ENCODE measurements around the gene CDK16.

Gene CDK16

DNA sequence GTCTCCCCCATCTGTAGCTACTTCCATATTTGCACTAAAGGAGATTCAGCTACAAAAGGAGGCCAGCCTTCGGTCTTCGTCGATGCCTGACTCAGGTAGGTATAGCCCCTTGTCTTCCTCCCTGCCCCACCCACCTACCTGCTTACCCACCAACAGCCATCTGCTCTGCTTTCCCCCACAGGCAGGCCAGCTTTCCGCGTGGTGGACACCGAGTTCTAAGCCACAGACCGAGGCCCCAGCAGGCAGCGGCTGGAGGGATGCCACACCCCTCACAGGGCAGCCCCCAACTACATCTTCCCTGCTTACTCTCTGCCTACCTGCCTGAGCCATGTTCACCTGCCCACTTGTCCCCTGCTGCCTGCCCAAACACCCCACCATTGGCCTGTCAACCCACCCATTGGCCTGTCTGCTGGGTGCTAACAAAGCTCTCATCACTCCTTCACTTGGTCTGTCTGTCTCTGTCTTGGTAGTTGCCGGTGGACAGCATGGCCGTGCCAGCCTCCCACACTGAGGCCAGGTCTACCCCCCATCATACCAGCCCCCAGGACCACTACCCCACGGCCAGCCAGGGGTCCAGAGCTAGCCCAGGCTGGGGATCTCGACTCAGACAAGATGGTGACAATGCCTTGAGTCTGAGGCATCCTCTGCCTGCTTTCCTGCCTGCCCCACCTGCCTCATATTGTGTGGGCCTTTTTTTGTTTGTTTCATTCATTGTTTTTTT lies 10.2 kb downstream of the CDK16 start:
- DNase-seq (ENCODE audit: low spot score): no peak

DNA sequence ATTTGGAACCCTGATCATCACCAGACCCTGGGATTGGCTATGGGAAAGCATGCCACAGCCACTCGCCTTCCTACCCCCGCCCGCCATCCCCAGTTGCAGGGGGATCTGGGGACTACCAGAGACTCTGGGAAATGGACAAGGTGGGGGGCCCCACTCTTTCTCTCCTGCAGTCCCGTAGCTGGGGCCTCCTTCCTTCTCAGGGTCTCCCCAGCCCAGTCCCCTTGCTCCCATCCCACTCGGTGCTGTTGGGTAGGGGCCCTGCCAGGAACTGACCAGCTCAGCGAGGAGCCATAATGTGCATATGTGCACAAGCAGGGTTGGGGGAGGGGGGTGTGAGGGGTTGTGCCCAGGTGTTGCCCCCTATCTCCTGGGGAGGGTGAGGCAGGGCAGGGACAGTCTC lies 10.9 kb downstream of the CDK16 start:
- DNase-seq (ENCODE audit: low spot score): no peak

DNA sequence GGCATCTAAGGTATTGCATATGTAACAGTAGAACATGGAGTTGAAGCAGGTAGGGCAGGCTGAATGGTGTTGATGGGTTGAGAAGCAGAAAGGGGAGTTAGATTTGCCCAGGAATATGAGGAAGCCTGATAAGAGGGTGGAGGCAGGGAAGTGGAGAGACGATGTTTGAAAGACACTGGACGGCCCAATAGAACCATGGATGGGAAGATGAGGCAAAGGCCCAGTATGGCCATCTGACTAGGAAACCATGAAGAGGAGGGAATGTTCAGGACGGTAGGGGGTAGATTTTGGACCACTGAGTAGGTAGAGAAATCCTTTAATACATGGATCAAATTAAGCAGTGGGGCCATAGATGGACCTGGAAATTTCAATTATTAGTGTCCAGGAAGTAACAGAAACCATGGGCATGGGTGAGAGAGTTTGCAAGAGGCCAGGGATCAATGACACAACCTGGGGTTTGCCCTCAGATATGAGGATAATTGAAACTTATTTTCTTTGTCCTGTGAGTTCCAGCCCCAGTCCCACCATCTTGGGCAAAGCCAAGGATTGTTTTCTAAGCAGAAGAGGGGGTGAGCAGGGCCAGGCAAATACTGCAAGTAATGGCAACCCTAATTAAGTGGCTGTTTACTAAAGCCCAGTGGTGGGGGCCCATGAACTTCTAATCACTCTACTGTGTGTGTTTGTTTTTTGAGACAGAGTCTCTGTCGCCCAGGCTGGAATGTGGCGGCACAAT lies 11.8 kb downstream of the CDK16 start:
- no peak for DNase-seq (ENCODE audit: low spot score)

DNA sequence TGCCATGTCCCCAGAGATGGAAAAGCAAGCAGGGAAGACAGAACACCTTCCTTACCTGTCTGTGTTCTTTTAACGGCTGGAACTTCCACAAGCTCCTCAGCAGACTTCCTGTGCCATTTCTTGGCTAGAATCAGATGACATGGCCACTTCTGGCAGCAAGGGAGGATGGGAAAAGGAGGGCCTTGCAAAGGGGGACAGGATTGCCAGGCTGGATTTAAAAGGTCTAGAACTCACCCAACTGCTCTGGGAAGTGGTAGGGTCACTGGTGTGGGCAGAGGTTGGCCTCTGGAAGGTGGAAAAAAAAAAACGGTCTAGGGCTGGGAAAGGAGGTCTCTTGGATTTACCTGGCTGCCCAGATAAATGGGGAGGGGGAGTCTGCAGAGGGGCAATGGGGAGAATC lies 12.7 kb downstream of the CDK16 start:
- no peak for DNase-seq (ENCODE audit: low spot score)

DNA sequence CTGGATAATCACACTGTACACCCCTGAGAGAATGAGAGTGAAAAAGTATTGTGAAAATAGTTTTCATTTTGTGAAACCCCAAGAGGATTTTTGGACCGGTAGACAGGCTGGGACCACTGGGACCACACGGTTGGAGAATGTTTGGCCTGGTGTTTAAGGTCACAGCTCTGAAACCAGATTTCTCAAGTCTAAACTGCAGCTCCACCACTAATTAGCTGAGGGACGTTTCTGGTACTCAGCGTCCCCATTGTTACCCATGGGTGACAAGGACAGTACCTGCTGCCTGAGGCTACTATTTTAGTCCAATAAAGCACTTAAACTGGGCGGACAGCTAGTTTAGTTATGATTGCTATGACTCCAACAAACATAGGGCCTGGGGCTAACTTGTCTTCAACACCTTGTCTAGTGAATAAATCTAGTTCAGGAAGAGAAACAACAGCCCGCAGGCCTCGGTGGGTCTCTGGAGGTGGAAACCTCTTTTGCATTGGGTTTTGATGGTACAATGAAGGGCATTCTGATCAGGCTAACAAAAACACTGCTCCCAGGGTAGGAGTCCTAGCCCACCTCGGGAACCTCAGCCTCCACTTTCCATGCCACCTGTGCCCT lies 13.8 kb downstream of the CDK16 start:
- no peak for DNase-seq (ENCODE audit: low spot score)

DNA sequence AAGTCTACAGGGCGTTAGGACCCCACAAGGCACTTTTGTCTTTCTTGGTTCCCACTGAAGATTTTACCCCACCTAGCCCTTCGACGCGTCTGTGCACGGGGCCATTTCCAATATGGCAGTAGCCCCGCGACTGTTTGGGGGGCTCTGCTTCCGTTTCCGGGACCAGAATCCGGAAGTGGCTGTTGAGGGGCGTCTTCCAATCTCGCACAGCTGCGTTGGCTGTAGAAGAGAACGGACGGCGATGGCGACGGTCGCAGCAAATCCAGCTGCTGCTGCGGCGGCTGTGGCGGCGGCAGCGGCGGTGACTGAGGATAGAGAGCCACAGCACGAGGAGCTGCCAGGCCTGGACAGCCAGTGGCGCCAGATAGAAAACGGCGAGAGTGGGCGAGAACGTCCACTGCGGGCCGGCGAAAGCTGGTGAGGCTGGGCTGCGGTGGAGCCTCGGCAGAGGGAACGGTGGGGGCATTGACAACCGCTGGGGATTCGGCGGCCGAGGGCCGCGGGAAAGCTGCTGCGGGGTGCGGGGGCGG lies 14.4 kb downstream of the CDK16 start, which contains the start of gene USP11:
Gene USP11 (plus strand): TSS at position 207 of the 530 bp plus-strand sequence. CDS start 35 bp downstream, at position 242.
- peak; percentile 33 for DNase-seq (ENCODE audit: low spot score)

DNA sequence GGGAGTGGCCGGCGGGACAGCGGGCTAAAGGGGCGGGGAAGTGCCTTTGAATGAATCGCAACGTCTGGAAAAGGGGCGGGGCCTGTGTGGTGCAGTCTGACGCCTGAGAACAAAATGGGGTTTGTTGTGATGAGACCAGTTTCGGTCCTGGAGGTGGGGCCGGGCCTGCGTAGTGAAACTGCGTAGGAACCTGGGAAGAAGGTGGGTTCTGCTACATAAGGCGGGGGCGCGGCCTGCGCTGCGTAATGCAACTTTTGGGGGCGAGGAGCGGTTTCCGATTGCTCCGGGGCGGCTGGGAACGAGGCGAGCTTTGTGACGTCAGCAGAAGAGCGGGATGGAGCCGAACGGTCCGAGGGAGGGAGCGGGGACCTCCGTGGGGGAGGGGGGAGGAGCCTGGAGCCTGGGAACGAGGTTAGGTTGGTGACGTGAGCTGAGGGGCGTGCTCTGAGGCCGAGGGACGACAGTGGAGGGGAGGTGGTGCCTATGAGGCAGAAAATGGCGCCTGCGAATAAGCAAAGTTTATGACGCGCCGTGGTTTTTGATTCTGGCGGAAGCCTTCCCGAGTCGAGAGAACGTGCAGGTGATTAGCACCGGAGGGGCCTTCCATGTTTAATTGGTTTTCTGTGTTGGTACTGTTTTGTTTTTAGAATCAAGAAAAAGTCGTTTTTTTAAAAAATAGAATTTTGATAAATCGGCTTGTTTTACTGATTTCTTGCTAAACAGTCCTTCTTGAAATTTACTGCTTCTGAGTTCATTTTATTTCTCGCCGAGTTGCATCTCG lies 15.0 kb downstream of the CDK16 start:
- DNase-seq (ENCODE audit: low spot score): peak; percentile 90

DNA sequence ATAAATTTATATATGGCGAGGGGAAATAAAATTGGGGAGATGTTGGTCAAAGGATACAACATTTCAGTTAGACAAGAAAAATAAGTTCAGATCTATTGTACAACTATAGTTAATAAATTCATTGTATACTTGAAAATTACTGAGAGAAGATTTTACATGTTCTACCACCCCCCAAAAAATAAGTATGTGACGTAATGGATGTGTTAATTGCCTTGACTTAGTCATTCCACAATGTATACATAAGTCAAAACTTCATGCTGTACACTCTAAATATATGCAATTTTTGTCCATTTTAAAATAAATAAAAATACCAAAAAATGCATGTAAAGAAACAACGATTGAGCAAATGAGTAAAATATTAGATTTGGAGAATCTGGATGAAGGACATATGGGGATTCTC lies 16.1 kb downstream of the CDK16 start:
- no peak for DNase-seq (ENCODE audit: low spot score)

DNA sequence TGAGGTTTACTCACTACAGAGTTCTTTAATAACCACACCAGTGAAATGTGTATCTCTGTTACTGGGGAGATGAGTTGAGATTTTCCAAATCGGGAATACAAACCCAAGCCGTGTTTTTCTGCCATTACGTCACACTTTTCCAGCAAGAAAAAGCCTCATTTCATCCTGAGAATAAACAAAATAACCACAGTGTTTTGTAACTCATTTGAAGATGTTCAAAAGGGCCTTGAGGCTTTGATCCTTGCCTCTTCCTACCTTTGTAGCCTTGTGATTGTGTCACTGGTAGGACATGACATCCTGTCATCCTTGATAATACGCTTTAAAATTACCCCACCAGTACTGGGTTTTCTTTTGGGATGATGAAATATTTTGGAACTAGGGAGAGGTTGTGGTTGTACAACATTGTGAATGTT lies 17.2 kb downstream of the CDK16 start:
- no peak for DNase-seq (ENCODE audit: low spot score)

DNA sequence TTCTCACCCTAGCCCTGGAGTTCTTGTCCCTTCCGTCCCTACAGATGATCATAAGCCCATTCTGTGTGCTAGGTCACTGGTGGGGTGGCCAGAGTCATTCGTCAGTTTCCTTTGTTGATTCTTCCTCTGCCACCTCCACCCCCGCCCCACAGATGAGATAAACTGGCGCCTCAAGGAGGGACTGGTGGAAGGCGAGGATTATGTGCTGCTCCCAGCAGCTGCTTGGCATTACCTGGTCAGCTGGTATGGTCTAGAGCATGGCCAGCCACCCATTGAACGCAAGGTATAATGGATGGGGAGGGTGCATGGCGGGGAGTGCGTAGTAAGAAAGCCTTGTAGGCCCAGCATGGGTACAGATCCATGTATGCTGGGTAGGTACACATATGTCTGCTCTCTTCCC lies 20.7 kb downstream of the CDK16 start:
- DNase-seq (ENCODE audit: low spot score): no peak

DNA sequence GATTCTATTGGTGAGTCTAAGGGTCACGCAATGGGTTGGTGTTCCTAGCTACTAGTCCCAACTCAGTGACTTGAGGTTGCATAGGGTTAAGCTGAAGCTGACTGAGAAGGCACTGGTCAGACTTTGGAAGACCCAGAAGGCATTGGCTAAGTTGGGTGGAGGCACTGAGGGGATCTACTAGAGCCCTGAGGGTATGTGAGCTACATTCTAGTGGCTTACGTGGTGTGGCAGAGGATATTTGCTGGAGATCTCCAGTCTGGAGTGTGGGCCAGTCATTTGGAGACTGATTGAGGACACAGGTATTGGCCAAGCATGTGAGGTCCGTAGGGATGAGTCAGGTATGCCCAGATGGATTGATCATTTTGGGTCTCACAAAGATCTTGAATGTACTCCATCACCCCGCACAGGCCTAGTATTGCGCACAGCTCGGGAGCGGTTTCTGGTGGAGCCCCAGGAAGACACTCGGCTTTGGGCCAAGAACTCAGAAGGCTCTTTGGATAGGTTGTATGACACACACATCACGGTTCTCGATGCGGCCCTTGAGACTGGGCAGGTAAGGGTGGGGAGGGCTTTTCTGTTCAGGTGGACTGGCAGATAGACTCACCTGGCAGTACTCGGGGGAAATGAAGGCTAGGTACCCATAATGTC lies 21.5 kb downstream of the CDK16 start:
- no peak for DNase-seq (ENCODE audit: low spot score)

DNA sequence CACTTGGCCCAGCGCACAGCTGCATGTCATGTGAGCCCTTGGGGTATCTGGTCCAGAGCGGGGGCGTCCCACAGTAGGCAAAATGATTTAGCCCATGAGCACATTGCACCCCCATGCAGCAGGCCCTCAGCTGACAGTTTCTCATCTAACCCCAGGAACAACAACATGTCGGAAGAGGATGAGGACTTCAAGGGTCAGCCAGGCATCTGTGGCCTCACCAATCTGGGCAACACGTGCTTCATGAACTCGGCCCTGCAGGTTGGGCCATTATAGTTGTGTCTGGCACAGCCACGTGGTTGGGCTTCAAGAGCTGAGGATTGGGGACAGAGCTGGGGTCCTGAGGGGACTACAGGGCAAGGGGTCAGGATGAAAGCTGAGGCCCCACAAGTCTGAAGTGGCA lies 22.1 kb downstream of the CDK16 start:
- no peak for DNase-seq (ENCODE audit: low spot score)

DNA sequence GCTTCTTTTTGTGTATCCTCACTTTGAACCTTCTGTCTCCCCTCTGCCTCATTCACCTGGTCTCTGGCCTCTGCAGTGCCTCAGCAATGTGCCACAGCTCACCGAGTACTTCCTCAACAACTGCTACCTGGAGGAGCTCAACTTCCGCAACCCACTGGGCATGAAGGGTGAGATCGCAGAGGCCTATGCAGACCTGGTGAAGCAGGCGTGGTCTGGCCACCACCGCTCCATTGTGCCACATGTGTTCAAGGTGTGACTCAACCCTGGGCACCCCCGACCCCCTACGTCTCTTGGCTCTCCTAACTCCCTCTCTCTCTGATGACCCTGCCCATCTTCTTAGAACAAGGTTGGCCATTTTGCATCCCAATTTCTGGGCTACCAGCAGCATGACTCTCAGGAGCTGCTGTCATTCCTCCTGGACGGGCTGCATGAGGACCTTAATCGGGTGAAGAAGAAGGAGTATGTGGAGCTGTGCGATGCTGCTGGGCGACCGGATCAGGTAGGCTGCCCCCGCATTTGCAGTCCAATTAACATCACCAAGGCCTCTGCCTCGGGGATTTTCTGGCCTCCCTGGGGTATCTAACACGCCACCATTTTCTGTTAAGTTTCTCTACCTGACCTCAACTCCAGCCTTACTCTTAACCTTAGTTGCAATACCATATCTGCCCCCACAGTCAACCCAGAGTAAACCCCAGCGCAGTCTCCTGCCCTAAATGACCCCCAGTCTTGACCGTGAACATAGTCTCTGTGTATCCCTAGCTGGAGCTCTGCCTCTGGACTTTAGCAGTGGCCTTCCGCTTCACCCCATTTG lies 22.9 kb downstream of the CDK16 start:
- DNase-seq (ENCODE audit: low spot score): no peak

DNA sequence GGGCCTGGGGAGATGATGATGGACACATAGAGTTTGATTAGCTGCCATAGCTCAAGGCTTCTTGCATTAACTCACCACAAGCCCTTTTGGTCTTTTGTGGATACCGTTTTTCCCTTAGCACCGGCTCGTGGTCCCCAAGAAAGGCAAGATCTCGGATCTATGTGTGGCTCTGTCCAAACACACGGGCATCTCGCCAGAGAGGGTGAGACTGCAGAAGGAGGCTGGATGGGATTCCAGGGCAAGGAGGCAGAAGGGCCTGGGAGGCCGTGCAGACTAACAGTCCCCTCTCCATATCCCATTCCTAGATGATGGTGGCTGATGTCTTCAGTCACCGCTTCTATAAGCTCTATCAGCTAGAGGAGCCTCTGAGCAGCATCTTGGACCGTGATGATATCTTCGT lies 23.8 kb downstream of the CDK16 start:
- no peak for DNase-seq (ENCODE audit: low spot score)

DNA sequence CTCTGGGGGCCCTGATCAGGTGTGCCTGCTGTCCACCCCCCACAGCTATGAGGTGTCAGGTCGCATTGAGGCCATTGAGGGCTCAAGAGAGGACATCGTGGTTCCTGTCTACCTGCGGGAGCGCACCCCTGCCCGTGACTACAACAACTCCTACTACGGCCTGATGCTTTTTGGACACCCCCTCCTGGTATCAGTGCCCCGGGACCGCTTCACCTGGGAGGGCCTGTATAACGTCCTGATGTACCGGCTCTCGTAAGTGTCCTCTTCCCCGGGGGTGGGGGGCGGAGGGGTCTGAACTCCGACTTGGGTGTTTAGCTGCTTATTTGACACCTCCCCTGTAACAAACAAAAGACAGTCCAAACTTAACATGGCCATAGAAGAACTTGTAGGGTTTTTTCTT lies 24.9 kb downstream of the CDK16 start:
- DNase-seq (ENCODE audit: low spot score): no peak

DNA sequence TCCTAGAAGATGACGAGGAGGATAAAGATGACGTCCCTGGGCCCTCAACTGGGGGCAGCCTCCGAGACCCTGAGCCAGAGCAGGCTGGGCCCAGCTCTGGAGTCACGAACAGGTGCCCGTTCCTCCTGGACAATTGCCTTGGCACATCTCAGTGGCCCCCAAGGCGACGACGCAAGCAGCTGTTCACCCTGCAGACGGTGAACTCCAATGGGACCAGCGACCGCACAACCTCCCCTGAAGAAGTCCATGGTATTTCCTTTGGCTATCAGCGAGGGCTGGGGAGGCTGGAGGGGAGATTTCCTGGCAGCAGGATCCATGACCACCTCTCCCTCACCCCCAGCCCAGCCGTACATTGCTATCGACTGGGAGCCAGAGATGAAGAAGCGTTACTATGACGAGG lies 26.2 kb downstream of the CDK16 start:
- DNase-seq (ENCODE audit: low spot score): no peak

DNA sequence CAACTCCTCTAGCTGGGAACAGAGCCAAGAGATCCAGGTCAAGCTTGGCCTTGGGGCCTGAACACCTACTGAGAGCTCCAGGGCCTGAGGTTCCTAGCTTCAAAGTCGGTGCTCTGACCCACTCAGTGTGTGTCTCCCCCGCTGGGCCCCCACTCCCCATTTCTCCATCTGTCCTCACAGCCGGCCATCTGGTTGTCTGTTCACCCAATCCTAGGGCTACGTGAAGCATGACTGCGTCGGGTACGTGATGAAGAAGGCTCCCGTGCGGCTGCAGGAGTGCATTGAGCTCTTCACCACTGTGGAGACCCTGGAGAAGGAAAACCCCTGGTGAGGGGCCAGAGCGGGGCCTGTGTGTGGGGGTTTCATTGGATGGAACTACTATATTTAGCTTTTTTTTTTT lies 26.7 kb downstream of the CDK16 start:
- no peak for DNase-seq (ENCODE audit: low spot score)

DNA sequence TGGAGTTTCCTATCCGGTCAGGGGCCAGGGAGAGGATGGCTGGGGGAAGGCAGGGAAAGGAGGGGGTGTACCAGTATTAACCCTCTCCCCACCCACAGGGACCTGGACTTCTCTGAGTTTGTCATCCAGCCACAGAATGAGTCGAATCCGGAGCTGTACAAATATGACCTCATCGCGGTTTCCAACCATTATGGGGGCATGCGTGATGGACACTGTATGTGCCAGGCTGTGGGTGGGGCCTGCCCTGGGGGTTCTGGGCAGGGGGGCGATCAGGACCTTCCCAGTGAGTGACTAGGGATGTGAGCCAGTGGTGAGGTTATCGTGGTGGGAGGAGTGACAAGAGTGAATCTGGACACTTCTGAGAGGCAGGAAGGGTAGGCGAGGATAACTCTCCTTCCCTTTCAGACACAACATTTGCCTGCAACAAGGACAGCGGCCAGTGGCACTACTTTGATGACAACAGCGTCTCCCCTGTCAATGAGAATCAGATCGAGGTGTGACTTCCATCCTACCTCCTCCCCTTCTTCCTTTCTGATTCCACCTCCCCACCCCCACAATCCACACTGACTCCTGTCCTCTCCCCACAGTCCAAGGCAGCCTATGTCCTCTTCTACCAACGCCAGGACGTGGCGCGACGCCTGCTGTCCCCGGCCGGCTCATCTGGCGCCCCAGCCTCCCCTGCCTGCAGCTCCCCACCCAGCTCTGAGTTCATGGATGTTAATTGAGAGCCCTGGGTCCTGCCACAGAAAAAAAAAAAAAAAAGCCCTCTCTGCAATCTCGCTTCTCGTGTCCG lies 28.9 kb downstream of the CDK16 start:
- peak; percentile 40 for DNase-seq (ENCODE audit: low spot score)

DNA sequence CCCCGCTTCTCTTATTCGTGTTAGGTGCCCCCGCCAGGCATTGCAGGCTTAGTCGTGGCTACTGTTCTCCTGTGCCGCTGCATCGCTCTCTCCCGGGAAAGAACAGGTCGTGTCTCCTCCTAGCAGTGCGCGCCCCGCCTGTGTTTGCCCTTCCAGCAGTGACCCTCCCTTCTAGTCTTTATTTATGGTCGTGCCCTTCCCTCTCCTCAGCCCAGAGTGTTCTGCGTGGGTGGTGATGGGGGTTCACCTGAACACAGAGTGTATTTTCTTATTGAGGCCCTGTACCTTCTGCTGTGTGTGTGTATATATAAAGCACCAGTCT lies 29.5 kb downstream of the CDK16 start:
- DNase-seq (ENCODE audit: low spot score): no peak

DNA sequence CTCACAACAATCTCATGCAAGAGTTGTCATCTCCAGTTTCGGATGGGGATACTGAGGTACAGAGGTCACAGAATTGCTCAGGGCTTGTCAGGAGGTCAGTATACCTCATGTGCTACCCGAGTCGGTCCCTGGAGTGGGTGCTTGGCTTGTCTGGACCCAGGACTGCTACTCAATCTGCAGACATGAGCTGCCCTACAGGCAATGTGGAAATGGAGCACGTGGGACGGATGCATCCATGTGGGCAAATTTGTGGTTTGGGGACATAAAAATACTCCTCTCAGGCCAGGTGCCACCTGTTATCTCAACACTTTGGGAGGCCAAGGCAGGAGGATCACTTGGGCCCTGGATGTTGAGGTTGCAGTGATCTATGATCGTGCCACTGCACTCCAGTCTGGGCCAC lies 30.1 kb downstream of the CDK16 start:
- no peak for DNase-seq (ENCODE audit: low spot score)
